Colonic mucosa (tissue), 4 donors: Measurements from ENCODE around the gene HES4. TPM values are rescaled to one million over a fixed set of nuclear protein-coding genes. Genes with fewer than 3 reads are reported as not detected.
"Not testable (repeated sequence)": the region's sequence is repeated elsewhere in the genome, so short reads cannot be mapped to it uniquely, and the experiment has no call there.

ENCODE experiments used
- DNase-seq: peaks from one replicate; pipeline ENCODE4 v3.0.0-alpha.2; 2020
- H3K27ac ChIP-seq: fragments of 200-600 bp; one replicate; pipeline ENCODE4 v1.8.0; 2021
- H3K27me3 ChIP-seq: fragments of 200-600 bp; one replicate; pipeline ENCODE4 v1.8.0; 2021
- H3K36me3 ChIP-seq: fragments of 200-600 bp; one replicate; pipeline ENCODE4 v1.8.0; 2021
- H3K4me1 ChIP-seq: fragments of 200-600 bp; one replicate; pipeline ENCODE4 v1.8.0; 2021; ENCODE audit warnings: mild to moderate bottlenecking
- H3K4me3 ChIP-seq: fragments of 200-600 bp; one replicate; pipeline ENCODE4 v1.8.0; 2021
- H3K9ac ChIP-seq, 2 donors: one replicate each; pipeline ENCODE4 v1.7.0; 2013; ENCODE audit warnings: control low read depth in 2 of 2, low read depth in 2 of 2, low read length in 2 of 2
- H3K9me3 ChIP-seq: fragments of 200-600 bp; one replicate; pipeline ENCODE4 v1.8.0; 2021
- CTCF ChIP-seq: fragments of 200-600 bp; IDR thresholded peaks from one replicate; pipeline ENCODE4 v1.8.0; 2022; ENCODE audit warnings: antibody characterized with exemption, mild to moderate bottlenecking
- intact Hi-C: fragments of 100-400 bp; cut with DNase I; formaldehyde crosslinking; loops from one replicate; pipeline ENCODE4 v1.14.1; 2022
- total RNA-seq, 2 donors: library from RNA; stranded (reverse); fragmentation: NEBNext Ultra II Directional in 1 of 2; extraction: Animal tissue kit (Norgen Biotek cat#: 25700) in 1 of 2; gene quantifications; one replicate each; pipeline ENCODE4 v1.2.1, GENCODE V29; 2021
- donor health status: healthy.
- donor health status: DM: no; HTN: no; CAD: no.
- donor health status: DM: no; HTN: no; CAD: no.

Gene HES4
- total RNA-seq, 2 donors from 2014 or later, result 30.5 to 47.3 TPM

- H3K4me1 ChIP-seq, result peaks cover 3% of the 10 kb centered on the region
- H3K9ac ChIP-seq, result no peak overlapping the region
- intact Hi-C loops, result loop anchor here (5.0 to 10.0 kb wide), 2 partner anchors 83 to 315 kb away; no protein-coding TSS in a partner anchor
- no peak for TF ChIP-seq CTCF
- no peaks in the 10 kb centered on the region for H3K9me3 ChIP-seq
- no peak overlapping the region for H3K4me3 ChIP-seq
- H3K36me3 ChIP-seq, result no peaks in the 10 kb centered on the region
- peaks cover 4% of the 10 kb centered on the region for H3K27me3 ChIP-seq
- no peak for DNase-seq
- H3K27ac ChIP-seq, result no peak overlapping the region
Measured at GRCh38 chr1:979744-980072, 20.2 kb downstream of the HES4 start.

- no peaks in the 10 kb centered on the region for H3K36me3 ChIP-seq
- no peak for DNase-seq
- no peak overlapping the region for H3K4me3 ChIP-seq
- H3K9me3 ChIP-seq, result no peaks in the 10 kb centered on the region
- H3K4me1 ChIP-seq, result peaks cover 3% of the 10 kb centered on the region
- intact Hi-C loops, result no loop called here
- peaks cover 4% of the 10 kb centered on the region for H3K27me3 ChIP-seq
- H3K27ac ChIP-seq, result no peak overlapping the region
- no peak for TF ChIP-seq CTCF
- H3K9ac ChIP-seq, result no peak overlapping the region
Measured at GRCh38 chr1:978835-979743, 20.8 kb downstream of the HES4 start.

- no peak for DNase-seq
- intact Hi-C loops, result no loop called here
- Histone ChIP-seq H3K36me3 (no peaks in the 10 kb centered on the region), H3K4me1 (peaks cover 3% of the 10 kb centered on the region), H3K9me3 (no peaks in the 10 kb centered on the region), H3K27ac (no peak overlapping the region), H3K9ac (no peak overlapping the region), H3K4me3 (no peak overlapping the region), H3K27me3 (peaks cover 8% of the 10 kb centered on the region)
- TF ChIP-seq CTCF, result no peak
Measured at GRCh38 chr1:978069-978834, 21.6 kb downstream of the HES4 start.

- H3K9ac ChIP-seq, H3K27me3 ChIP-seq, H3K9me3 ChIP-seq, H3K36me3 ChIP-seq, DNase-seq, H3K4me3 ChIP-seq, H3K27ac ChIP-seq, intact Hi-C loops, H3K4me1 ChIP-seq: not testable (repeated sequence)
Measured at GRCh38 chr1:976791-977190, 23.1 kb downstream of the HES4 start.

GRCh38 chr1:975896-976683 is 23.8 kb downstream of the HES4 start:
- no peaks in the 10 kb centered on the region for H3K36me3 ChIP-seq
- intact Hi-C loops, result no loop called here
- H3K9ac ChIP-seq, result no peak overlapping the region
- H3K9me3 ChIP-seq, result no peaks in the 10 kb centered on the region
- TF ChIP-seq CTCF, result peak; percentile 32
- no peak overlapping the region for H3K27ac ChIP-seq
- peak; percentile 74 for DNase-seq
- peaks cover 13% of the 10 kb centered on the region for H3K27me3 ChIP-seq
- H3K4me3 ChIP-seq, result peak overlapping the region; percentile 2
- H3K4me1 ChIP-seq, result peaks cover 3% of the 10 kb centered on the region
